ENCODE results near the gene BAIAP2. TPM values are rescaled to one million over a fixed set of nuclear protein-coding genes. Genes with fewer than 3 reads are reported as not detected.

Gene BAIAP2
- total RNA-seq, 1 donor from 2014 or later: 139 TPM

DNA sequence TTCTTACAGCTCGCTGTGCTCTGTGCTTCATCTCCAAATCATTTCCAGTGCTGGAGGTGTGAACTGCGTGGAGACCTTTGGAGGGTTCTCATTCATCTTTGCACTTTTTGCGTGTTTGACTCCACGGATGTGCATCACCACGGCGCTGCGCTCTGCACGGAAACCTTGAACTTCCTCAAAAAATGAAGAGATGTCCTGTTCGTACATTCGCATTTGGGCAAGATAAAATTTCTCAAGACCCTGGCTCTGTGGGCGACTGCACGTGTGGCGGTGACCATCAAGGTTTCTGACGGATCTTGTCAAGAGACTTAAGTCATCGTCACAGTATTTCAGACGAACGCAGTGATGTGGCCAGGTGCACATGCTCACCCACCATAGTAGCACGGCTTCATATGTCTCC, 120.0 kb downstream of the BAIAP2 start:
- TF ChIP-seq, protein P1, sequence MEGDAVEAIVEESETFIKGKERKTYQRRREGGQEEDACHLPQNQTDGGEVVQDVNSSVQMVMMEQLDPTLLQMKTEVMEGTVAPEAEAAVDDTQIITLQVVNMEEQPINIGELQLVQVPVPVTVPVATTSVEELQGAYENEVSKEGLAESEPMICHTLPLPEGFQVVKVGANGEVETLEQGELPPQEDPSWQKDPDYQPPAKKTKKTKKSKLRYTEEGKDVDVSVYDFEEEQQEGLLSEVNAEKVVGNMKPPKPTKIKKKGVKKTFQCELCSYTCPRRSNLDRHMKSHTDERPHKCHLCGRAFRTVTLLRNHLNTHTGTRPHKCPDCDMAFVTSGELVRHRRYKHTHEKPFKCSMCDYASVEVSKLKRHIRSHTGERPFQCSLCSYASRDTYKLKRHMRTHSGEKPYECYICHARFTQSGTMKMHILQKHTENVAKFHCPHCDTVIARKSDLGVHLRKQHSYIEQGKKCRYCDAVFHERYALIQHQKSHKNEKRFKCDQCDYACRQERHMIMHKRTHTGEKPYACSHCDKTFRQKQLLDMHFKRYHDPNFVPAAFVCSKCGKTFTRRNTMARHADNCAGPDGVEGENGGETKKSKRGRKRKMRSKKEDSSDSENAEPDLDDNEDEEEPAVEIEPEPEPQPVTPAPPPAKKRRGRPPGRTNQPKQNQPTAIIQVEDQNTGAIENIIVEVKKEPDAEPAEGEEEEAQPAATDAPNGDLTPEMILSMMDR (IDR thresholded peaks at IDR 0.05): no peak
- no peak overlapping the region for H3K4me3 ChIP-seq
- no peak for ATAC-seq
- H3K27me3 ChIP-seq: no peaks in the 10 kb centered on the region
- no peaks in the 10 kb centered on the region for H3K9me3 ChIP-seq
- no peak overlapping the region for H3K27ac ChIP-seq
- DNase-seq: peak; percentile 65
- intact Hi-C loops (cut with DNase I): no loop called here
- H3K36me3 ChIP-seq: no peaks in the 10 kb centered on the region
- peaks cover 9% of the 10 kb centered on the region for H3K4me1 ChIP-seq

DNA sequence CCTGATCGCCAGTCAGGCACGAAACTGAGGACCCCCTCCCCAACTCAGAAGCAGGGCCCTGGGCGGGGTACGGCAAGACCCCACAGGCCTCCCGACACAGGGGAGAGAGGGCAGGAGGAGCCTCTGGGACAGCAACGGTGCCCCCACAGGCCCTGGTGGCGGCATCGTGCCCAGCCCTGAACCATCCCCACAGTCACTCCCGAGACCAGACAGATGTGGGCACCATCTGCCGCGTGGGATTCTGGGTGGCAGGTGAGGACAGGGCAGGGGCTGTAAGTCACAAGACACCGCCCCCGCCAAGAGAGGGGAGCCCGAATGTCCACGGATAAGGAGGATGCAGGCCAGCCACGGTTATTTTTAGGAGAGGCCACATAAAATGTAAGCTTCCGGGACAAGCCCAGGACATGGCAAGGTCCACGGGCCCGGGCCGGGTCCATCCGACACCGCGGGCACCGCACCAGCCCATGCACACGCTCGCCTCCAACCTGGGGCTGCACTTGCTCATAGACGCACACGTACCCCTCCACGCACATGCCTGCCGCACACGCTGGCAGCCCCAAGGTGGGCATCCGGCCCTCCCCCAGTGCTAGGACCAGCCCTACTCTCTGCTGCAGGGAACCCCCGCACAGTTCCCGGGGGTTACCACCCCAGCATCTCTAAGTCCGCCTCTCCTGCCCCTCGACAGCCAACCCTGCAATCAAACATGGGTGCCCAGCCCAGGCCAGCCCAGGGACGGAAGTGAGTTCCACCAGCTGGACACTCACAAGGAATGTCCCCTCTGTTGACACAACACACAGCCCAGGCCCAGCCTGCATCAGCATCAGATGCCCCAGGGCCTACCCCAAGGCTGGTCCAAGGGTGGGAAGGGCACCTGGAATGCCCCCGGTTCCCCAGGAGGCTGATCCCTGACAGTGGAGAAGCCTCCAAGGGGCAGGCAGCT, 122.2 kb downstream of the BAIAP2 start:
- H3K4me1 ChIP-seq: peaks cover 6% of the 10 kb centered on the region
- TF ChIP-seq, protein P1 (IDR thresholded peaks at IDR 0.05): no peak
- intact Hi-C loops (cut with DNase I): no loop called here
- peak; percentile 52 for DNase-seq
- H3K27ac ChIP-seq: no peak overlapping the region
- no peaks in the 10 kb centered on the region for H3K27me3 ChIP-seq
- no peaks in the 10 kb centered on the region for H3K36me3 ChIP-seq
- H3K4me3 ChIP-seq: no peak overlapping the region
- no peak for ATAC-seq
- H3K9me3 ChIP-seq: no peaks in the 10 kb centered on the region

DNA sequence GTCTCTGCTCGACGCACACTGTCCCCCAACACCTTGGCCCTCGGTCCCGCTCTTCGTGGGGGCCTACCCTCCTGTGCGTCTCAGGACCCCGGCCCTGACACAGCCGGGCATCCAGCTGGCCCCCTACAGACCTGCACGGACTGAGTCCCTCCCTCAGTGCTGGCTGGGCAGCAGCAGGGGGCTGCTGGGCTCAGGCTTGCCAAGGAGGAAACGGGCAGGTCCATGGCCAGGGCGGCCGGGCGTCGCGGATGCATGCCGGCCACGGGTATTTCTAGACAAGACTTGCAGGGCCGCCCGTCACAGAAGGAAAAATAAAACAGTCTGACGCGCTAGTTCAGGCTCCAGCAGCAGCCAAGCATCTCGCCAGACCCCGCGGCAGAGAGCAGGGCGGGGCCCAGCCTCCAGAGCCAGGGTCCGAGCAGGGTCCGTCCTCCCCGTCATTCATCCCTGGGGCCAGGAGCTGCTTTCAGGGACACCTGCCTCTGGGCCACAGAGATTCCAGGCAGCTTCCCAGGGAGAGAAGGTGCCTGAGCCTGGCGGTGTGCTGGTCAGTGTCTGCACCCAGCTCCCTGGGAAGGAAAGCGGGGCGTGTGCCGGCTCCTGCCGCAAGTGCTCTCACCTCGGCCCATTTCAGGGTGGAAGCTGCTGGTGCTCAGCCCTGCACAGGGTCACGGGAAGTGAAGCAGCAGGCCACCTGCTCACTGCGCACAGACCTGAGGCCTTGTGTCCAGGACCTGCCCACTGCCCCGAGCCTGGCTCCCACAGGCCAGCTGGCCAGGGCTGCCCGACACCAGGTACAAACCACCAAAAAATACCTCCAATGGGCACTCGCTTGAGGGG, 123.1 kb downstream of the BAIAP2 start:
- H3K27me3 ChIP-seq: no peaks in the 10 kb centered on the region
- H3K9me3 ChIP-seq: no peaks in the 10 kb centered on the region
- no peak overlapping the region for H3K27ac ChIP-seq
- ATAC-seq (no peak), DNase-seq (no peak)
- intact Hi-C loops (cut with DNase I): no loop called here
- H3K4me1 ChIP-seq: peaks cover 6% of the 10 kb centered on the region
- H3K4me3 ChIP-seq: no peak overlapping the region
- H3K36me3 ChIP-seq: no peaks in the 10 kb centered on the region
- TF ChIP-seq, protein P1 (IDR thresholded peaks at IDR 0.05): no peak

DNA sequence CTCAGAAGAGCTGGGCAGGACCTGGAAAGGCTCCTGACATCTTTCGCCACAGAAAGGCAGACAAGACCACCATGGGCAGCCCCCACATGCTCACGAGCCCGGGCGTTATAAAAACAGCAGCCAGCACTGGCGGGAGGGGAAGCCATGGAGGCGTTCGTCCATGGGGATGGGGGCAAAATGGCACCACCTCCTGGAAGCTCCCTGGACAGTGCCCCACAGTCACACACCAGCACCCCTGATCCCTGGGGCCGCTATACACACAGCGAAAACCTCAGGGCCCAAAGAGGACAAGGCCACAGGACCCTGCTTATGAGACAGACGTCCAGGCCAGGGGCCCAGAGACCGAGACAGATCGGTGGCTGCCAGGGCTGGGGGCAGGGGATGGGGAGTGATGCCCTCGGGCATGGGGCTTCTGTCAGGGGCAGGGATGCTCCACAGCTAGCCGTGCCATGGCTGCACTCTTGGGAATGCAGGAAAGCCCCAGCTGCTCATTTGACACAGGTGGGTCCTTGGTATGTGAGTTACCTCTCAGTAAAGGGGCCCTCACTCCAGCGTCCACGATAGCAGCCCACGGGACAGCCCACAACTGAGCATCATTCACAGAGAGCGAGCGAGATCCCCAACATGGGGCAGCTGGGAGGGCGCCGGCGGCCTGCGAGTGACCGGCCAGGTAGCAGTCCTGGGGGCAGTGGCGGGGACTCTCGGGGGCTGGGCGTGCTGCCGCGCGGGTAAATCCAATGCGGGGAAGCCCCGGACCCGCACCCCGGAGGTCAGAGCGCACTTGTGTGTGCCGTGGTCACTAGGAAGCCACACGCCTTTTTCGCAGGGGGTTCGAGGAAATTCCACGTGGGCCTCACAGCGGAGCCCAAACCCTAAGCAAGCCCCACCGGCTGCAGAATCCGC, 124.0 kb downstream of the BAIAP2 start:
- TF ChIP-seq, protein P1 (IDR thresholded peaks at IDR 0.05): no peak
- Histone ChIP-seq H3K4me3 (peak overlapping the region; percentile 48), H3K27ac (no peak overlapping the region), H3K4me1 (peaks cover 6% of the 10 kb centered on the region), H3K36me3 (no peaks in the 10 kb centered on the region), H3K27me3 (no peaks in the 10 kb centered on the region), H3K9me3 (no peaks in the 10 kb centered on the region)
- intact Hi-C loops (cut with DNase I): no loop called here
- DNase-seq: no peak
- no peak for ATAC-seq
